Left hindlimb (tissue), 1 donor: Measurements from ENCODE around the gene ALX4.

ENCODE experiments used
- DNase-seq: peaks from one replicate; pipeline ENCODE4 v3.0.0-alpha.2; 2018

Gene ALX4

DNA sequence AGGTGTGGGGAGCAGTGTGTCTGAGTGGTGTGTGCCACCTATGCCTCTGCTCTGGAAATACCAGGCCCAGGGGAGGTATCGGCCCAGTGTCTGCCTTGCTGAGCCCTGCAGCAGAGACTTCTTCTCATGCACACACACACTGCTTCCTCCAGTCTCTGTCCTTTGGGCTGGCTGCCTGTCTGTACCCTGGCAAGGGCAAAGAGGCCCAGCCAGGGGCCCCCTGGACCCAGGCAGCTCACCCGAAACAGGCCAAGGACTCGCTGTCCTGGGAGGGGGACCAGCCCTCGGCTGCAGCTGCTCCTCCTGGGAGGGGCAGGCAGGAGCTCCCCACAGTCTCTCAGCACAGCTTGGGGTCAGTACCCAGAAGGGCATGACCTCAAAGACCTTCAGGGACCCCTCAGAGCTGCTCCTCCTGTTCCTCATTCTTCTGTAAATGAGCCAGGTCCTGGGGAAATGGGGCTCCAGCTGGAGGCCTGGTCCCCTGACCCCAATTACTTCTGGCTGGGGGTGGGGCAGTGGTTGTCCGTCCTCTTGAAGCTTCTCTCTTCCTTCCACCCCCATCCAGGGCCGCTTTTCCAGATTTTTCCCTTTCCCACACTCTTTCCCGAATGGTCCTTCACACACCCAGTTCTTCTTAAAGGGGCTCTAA is 24.5 kb upstream of the ALX4 start:
- DNase-seq: no peak

DNA sequence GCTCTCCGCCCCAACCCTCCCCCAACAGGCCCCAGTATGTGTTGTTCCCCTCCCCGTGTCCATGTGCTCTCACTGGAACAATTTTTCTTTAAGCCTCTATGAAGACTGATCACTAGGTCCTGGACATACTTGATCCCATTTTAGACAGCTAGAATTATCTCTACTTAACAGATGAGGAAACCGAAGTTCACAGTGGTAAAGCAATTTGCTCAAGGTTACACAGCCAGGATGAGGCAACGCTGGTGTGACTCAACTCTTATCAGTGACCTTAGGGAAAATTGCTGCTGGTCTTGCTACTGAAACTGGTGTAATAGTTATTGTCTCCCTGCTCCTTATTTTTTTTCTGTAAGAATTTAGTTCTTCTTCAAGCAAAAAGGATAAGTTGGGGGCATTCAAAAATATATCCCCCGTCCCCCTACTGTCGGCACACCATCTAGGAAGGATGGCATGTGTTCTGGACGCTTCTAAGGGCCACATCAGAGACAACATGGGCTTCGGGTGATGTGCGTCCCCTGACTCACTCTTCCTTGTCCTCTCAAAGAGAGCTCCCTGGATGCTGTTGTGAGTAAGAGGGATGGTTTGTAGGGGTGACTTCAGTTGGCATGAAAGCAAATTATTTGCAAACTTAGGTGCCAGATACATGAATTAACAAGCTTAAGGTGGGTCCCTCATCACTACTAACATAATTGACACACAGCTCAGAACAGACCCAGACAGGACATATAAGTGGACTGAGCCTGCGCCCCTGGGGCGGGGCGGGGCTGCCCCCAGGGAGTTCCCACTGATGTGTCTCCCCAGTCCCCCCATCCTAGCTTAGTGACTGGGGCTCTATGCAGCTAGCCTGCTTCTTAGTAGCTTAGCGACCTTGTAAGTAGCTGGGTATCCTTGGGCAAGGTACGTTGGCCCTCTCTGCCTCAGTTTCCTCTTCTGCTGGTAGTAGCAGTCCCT is 23.6 kb upstream of the ALX4 start:
- no peak for DNase-seq

GRCh38 chr11:44332665-44333064 is 22.7 kb upstream of the ALX4 start:
- DNase-seq: no peak

- no peak for DNase-seq
These were observed 19.7 kb upstream of the ALX4 start for GRCh38 chr11:44329472-44330230.

DNA sequence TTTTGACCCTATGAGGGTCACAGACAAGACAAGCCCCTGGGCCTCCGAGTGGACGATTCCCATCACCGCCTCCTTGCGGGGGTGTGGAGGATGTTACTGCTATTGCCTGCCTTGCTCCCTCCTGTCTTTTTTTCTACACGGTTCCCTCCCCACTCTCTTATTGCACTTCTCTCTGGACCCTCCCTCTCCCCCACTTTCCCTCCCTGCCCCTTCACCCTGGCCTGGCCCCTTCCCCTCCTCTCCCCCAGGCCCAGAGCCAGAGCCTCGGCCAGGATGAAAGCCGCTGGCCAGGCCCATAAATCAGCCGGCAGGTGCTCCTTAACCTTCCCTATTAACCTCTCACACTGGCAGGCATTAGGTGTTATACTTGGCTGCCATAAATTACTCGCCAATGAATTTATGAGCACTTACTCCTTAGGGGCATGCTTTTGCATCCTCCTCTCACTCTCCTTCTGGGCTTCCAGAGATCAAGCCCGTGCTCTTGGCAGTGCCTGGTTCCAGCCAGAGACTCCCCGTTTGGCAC is 18.3 kb upstream of the ALX4 start:
- DNase-seq: no peak

GRCh38 chr11:44327730-44328129 is 17.8 kb upstream of the ALX4 start:
- DNase-seq: no peak

GRCh38 chr11:44326615-44327475 is 16.9 kb upstream of the ALX4 start:
- DNase-seq: no peak

GRCh38 chr11:44325698-44326097 is 15.8 kb upstream of the ALX4 start:
- no peak for DNase-seq

GRCh38 chr11:44324749-44325525 is 15.0 kb upstream of the ALX4 start:
- DNase-seq: no peak

- no peak for DNase-seq
These were observed 14.3 kb upstream of the ALX4 start for GRCh38 chr11:44324222-44324621.

DNA sequence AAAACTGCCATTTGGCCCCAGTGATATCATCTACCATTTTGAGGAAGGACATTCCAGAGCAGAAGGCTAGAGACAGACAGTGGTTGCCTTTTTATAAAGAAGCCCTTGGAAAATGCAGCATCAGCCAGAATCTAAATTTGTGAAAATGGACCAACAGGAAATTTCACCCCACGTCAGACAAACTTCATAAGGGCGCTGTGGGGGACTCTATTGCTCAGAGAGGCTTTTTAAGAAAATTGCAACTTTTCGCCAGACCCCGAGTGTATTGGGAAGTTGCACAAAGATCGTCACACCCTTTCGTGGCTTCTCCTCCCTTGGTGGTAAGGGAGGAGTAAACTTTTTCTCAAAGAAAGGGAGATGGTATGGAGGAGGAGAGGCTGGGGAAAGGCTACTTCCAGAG is 12.3 kb upstream of the ALX4 start:
- no peak for DNase-seq

GRCh38 chr11:44321059-44321458 is 11.1 kb upstream of the ALX4 start:
- DNase-seq: no peak

DNA sequence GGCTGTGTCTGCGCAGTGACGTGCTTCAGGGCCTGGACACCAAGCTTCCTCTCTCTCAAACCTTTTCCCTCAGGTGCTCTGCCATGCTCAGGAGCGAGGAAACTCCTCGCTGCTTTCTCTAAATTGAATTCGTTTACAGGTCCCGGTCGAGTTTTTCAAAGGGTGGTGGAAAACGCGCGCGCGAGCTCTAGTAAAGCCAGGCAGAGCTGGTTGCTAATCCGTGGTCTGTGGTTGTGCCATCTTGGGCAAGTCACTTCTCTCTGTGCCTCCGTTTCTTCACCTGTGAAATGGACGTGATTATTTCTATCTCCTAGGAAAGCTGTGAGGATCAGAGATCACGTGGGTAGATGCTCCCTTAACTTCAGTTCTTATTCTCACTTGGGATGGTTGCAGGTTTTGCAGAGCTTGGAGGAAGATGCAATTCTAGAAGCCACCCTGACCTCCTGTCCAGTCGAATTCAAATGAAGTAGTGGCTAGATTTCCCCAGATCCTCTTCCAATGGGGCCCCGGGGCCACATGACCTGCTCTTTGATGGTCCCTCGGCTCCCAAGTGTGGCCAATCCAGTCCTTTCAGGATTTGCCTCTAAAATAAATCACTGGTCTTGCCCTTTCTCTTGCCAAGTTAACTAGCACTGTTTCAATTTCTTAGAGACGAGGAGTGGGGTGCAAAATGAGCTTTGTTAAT is 10.5 kb upstream of the ALX4 start:
- no peak for DNase-seq

DNA sequence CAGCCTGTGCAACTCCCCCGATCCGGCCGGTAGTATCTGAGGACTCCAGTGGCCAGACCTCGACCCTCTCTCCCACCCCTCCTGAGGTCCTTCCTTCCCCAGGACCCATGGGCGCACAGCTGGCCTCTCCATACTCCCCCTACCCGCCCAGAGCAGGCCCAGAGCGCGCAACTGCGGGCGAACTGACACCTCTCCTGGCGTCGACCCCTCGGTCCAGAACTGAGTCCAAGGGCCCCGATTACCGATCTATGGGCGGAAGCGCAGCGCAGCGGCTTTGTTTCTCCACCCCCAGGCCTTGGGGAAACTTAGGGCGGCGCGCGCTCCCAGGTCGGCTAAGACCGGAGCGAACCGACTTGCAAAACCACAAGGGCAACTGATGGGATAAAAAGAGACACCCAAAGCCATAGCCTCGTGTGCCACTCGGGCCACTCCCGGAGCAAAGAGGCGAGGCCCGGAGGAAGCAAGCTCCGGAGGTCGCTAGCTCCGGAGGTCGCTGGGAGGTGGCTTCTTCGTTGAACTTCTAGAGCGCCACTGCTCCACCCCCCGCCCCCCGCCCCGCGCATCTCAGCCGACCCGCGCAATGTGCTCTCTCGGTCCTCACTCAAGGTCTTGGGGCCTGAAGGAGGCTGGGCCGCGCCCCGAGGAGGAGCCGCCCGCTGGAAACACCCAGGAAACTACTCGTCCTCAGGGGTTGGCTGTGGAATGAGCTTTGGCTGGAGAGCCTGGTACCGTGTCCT is 9.8 kb upstream of the ALX4 start:
- DNase-seq: no peak

DNA sequence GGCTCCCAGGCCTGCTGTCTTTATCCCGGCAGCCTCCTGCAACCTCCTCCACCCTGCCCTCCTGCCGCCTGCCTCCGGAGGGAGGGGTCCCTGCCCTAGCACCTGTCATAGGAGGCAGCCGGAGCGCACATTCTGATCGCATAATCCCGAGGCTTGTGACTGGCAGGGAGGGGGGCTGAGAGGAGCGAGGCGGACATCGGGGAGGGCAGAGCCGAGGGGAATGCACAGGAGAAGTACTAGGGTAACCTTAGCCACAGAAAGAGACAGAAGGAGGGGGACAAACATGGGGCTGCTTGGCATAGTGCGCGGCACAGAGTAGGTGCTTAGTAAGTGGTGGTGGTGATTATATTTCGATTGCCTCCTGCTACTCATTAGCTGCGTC is 9.2 kb upstream of the ALX4 start:
- DNase-seq: no peak

DNA sequence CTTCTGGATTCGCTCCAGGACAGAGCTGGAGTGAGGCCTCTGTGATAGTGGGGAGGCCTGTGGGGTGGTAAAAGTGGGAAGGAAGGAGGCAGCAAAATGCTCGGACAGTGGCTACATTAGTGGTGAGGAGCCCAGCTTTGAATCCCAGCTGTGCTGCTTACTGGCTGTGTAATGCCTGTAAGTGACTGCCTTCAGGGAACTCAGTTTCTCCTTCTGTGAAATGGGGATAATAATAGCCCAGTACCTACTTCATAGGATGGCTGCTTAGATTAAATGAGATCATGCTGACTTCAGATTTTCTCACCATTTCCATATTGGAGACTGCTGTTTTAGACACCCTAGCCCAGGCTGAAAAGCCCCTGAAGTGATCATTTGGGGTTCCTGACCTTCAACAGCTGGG is 8.4 kb upstream of the ALX4 start:
- DNase-seq: no peak

- no peak for DNase-seq
These were observed 6.8 kb upstream of the ALX4 start for GRCh38 chr11:44316659-44317240.

DNA sequence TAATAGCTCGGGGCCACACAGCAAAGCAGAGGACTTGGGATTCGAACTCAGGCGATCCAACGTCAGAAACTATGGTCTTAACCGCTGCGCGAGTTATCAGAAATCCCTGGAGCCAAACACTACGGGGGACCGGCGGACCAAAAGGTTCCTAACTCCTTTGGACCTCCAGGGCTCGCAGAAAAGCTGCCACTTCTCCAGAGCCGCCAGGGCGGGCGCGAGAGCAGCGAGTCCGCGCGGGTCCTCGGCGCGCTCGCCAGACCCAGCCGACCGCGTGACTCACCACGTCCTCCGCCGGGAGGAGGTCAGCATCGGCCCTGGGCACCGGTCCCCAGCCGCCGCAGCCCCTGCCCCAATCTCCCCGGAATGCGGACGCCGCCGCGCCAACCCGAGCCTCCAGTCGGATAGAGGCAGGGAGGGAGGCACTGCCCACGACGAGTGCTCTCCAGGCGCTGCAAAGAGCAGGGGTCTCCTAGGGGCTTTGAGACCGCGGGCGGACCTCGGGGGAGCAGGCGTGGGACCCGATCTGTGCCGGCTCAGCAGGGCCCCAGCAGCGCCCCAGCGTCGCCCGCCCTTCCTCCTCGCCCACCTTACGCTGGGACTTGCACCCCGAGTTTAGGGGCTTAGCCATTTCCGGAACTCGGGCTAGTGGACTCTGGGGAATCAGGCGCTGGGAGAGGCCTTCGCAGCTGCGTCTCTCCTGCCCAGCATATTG is 6.2 kb upstream of the ALX4 start:
- DNase-seq: no peak

- DNase-seq: no peak
These were observed 4.8 kb upstream of the ALX4 start for GRCh38 chr11:44314733-44315132.
